GM12892 (cell line): ENCODE data around the gene KIF2A.

ENCODE experiments used
- POLR2A ChIP-seq: IDR thresholded peaks from 2 replicates; pipeline ENCODE4 v1.6.1; 2011; ENCODE audit warnings: low read depth, low read length, control low read depth
- POLR2AphosphoS5 ChIP-seq: IDR thresholded peaks from 2 replicates; pipeline ENCODE4 v1.6.1; 2011; ENCODE audit warnings: low read depth, low read length, control low read depth
- TAF1 ChIP-seq: IDR thresholded peaks from 2 replicates; pipeline ENCODE4 v1.6.1; 2011; ENCODE audit warnings: low read depth, mild to moderate bottlenecking, control low read depth, low read length, borderline replicate concordance

DNA sequence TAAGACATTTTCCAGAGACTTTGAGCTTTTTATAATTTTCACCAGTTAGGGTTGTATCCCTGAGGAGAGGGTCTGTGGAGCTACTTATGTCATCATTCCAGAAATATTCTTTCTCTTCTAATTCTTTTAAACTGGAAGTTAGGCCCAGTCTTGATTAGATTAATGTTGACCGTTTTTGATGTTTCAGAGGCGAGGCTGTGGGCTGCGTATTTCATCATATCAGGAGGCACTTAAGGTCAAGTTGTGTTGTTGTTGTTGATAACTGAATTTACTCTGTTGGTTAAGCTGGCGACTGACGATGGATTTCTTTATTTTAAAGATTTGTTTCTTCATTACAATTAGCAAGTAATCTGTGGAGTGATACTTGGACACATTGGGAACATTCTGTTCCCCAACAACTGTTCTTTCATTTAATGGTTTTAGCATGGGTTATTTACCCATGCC is 126.6 kb downstream of the KIF2A start:
- TF ChIP-seq TAF1 = no peak
- no peak for TF ChIP-seq POLR2AphosphoS5
- no peak for TF ChIP-seq POLR2A
